A172 (cell line): ENCODE results near the gene C17orf114.
"Not testable (repeated sequence)": the region's sequence is repeated elsewhere in the genome, so short reads cannot be mapped to it uniquely, and the experiment has no call there.

Experiments used
- DNase-seq: peaks from one replicate; pipeline ENCODE4 v3.0.0-alpha.2; 2015; ENCODE audit warnings: low spot score

The C17orf114 gene

DNA sequence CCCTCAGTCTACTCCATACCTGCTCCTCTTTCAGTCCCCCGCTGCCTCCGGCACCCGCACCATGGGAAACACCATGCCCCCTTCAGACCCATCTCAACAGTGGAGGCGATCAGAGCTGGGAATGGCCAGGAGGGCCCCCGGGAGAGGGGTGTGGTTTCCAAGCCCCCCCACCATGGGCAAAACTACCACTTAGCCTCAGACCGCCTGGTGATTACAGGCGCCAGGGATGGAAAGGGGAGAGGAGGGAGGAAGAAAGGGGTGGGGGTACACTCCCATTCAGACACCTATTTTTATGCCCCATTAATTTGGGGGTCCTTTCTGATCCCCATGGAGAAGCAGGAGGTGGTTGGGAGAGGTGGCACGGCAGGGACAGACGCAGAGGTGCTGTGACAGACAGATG lies at the start of gene C17orf114:
Gene C17orf114 (minus strand): TSS at position 101 of the 400 bp plus-strand sequence.
- DNase-seq: no peak

DNA sequence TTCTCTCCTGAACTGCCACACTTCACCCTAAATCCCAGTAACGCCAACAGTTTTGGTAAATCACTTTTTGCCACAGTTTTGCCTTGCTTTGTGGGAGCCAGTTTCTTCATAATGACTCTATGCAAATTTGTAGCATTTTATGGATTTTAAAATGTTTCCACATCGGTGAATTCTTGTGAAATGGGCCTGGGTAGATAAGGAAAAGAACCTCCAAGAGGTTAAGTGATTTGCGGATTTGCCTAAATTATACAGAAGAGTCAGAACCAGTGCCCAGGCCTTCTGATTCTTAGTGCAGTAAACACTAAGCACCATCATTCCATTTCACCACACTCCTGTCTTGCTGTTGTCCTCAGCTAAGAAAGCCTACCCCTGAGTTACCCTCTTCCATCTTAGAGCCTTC lies 49.0 kb upstream of the C17orf114 start:
- no peak for DNase-seq

DNA sequence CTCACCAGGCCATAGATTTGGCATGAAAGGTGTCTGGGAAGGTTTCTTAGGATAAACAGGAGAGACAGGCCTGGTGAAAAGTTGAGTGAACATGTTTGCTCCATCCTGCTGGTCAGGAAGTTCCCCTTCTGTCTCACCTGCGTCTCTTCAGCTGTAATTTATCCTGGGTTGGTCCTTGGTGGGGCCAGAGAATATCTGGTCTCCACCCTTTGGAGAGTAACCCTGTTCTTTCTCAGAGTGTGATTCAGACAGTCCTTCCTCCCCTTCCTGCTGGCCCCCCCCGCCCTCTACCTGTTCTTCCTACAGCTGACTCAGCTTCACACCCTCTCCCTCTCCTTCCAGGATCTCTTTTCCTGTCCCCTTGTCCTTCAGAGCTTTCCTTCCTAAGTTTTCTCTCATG lies 48.1 kb upstream of the C17orf114 start:
- DNase-seq: peak; percentile 20

DNA sequence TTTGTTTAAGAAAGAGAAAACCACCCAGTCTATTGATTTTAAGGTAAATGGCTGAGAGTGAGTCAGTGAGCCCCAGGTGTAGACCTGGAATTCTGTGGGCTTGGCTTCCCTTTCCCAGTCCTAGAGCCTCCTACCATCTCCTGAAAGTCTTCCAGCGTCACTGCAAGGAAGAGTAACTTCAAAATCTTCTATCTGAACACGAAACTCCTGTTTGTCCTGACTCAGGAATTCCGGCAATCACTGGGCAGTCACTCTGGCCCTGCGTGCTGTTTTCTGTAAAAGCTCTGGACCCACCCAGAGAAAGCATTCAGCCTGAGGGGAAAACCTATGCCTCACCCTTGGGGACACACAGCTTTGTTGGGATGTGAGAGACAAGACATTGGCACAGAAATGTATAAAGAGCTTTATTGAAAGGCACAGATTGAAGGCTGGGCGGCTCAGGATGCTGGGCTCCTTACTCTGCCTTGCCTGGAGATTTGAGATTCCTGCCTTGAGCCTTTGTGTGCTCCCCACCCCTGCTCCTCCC lies 46.9 kb upstream of the C17orf114 start:
- no peak for DNase-seq

DNA sequence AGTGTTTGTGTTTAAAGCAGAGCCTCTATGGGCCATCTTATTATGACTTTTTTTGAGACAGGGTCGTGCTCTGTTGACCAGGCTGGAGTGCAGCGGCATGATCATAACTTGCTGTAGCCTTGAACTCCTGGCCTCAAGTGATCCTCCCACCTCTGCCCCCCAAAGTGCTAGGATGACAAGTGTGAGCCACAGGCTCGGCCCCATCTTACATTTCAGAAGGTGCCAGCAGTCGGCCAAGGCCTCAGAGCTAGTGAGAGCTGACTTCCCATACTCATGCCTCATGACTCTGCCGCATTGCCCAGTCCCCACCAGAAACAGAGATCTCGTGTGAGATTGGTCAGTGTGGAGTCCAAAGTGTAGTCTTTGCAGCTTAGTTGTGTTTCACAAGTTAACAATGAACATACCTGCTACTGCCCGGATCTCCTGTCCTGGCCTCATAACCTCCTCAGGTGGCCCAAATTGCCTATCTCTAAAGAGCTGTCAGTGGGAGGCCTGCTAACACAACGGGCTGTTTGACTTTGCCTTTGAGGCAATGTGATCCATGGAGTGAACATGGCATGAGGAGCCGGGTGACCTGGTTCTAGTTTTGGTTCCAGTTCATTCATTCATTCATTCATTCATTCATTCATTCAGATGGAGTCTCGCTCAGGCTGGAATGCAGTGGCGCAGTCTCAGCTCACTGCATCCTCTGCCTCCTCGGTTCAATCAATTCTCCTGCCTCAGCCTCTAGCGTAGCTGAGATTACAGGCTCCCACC lies 44.7 kb upstream of the C17orf114 start:
- DNase-seq: no peak

DNA sequence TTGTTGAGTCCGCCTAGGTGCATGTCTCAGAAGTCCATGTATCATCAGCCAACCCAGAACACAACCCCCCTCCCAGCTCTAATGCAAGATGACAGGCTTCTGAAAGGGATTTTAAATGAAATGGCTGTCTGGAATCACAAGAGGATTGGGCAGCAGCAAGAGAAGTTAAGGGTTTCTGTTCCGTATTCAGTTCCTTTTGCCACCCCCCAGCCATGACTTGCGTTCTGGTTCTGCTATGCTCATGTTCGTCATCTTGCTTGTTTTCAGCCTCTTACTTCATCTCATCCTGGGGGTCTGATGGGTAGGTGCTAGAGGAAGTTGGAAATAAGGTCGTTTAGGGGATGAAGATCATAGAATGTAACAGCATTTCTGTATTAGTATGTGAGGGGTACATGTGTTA lies 43.0 kb upstream of the C17orf114 start:
- DNase-seq: no peak

DNA sequence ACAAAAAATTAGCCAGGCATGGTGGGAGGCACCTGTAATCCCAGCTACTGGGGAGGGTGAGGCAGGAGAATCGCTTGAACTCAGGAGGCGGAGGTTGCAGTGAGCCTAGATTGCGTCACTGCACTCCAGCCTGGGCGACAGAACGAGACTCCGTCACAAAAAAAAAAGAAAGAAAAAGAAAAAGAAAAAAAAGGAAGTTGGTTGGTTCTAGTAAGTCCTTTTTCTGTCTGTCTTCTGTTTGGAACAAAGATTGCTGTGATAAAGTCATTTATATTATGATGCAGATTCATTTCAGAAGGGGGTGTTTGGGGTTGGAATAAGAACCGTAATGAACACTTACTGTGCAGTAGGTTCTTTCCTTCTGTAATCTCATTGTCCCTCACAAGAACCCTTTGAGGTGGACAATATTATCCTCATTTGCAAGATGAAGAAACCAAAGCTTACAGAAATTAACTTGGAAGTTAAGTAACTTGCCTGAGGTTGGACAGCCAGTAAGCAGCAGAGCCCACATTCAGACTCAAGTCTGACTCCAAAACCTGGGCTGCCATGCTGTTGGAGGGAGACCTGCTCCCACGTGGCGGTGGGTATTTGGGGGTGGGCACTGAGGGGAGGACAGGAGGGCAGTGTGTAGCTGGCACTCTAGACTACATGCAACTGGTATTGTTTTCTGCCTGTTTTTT lies 41.3 kb upstream of the C17orf114 start:
- DNase-seq: no peak

DNA sequence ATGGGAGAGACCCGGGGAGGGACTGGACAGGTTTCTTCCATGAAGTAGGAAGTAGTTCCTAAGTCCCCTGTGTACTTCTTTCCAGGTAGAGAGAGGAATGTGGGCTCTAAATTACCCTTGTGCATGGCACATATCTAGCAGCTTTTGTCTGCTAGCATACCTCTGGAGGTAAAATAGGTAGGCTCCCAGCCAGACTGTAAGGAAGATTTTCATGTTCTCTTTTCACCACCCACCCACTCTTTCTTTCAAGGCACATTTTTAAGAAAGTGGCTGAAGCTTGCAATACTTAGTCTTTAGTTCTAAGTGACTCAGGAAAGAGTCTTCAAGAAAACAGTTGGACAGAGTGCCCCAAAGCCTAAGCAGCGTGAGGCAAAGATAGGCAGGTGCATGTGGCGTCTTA lies 40.2 kb upstream of the C17orf114 start:
- DNase-seq: no peak

DNA sequence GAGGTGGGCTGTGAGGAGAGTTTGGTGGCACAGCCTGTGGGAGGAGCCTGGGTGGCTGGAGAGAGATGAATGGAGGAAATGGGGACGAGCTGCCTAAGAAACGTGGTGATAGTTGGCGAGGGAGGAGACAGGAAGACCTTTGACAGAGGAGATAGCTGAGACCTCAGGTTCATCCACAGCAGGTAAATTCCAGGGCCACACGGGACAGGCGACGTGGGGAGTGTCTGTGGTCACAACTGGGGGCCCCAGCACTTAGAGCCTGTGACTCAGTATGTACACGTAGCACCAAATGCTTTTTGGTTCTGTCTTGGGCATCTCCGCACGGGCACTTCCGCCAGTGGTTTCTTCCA lies 38.7 kb upstream of the C17orf114 start:
- no peak for DNase-seq

DNA sequence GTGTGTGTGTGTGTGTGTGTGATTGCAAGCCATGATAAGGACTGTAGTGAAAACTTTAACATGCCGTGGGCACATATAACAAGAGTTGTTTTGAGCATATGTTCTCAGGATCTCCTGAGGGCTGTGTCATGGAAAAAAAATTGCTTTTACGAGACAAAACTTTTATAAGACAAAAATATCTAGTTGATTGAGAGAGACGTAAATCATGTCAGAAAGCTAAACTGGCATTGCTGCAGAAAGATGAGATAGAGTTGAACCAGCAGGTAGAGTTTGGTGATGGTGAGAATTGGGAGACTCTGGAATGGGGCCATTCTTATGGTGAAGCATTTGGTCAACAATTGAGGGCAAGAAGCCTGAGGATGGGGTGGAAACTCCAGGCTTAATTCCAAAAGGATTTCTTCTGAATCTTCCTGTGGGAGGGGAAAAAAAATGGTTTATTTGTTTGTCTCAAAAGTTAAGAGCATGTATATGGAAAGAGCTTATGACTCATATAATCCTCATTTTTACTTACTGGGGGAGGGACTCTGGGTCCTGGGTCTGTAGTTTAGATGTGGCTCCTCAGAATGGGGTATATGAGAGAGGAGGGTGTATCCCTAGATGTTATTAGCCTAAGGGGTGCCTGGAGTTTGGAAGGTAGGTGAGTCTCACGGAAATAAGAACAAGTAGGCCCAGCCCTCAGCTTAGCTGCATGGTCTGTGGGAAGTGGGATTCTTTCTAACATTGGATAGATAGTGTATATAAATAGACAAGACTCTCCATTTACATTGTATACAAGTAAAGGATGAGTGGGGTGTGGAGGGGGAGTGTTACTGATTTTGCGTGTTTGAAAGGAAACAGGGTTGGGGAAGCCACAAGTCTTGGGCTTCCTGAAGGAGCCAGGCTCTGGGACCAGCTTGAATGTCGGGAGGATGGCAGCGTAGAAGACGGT lies 38.1 kb upstream of the C17orf114 start:
- DNase-seq: no peak

DNA sequence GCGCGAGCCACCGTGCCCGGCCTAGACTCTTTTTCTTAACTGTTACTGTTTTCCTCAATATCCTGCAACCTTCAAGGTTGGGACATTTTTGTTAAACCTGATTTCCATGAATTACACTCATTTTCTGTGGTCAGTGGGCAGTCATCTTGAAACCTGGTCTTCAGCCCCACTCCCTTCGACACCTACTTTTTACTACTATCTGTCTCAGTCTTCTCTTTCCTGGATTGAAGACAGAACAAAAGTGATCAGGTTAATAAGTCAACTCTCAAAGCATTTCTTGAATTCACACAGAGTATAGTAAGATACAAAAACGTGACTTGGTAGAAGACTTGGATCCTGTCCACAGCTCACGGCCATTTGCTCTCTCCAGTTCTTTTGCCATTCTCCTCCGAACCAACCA lies 37.1 kb upstream of the C17orf114 start:
- DNase-seq: no peak

DNA sequence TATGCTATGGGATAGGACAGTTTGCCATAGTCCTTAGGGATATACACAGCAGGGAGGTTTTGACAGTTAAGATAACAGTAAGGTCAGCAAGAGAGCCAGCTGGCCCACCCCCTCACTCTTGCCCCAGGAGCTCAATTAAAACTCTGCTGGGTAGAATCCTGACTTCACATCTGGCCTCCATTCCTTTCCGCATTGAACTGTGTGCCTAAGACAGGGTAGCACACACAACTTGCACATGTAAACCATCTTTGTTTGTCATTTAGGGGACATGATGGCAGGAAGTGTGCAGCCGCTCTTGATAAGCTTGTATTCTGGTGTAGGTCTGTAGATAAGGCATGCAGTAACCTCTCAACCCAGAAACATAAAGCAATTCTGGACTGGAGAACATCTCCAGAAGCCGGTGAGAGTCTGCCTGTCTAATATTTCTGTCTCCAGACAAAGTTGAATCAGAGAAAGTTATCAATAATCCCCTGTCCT lies 36.2 kb upstream of the C17orf114 start:
- DNase-seq: no peak

DNA sequence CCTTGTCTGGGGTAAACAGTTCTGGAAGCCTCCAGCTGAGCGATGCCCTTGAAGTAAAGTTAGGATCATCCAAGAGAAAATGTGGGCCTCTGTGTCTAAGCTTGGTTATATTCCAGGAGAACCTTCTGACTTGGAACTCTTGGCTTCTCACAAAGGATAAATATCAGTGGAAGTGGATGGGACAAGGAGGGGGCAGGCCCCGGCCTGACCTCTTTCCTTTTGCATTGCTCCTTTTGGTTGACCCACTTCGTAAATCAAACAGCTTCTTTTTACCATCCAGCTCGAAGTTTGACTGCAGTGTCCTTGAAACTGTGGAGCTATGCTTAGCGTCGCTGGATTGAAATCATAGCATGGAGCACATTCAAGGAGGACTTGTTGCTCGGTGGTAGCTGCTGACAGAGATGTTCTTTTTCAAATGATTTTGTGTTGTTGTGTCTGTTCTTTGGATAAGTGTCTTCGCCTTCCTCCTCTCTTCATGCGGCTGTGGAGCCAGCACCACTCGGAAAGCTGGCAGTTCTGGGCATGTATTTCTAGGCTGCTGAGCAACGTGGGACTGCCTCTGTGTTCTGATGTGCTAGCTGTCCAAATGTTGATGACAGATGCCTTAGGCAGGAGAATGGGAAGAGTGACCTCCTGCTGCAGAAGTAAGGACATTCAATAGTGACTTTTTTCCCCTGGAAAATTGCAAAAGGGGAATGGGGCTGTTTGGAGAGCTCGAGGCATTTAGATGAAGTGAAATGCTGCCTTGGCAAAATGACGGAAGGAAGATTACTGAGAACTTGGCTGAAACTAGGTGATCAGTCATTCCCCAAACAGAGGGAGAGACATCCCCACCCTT lies 35.6 kb upstream of the C17orf114 start:
- DNase-seq: no peak

DNA sequence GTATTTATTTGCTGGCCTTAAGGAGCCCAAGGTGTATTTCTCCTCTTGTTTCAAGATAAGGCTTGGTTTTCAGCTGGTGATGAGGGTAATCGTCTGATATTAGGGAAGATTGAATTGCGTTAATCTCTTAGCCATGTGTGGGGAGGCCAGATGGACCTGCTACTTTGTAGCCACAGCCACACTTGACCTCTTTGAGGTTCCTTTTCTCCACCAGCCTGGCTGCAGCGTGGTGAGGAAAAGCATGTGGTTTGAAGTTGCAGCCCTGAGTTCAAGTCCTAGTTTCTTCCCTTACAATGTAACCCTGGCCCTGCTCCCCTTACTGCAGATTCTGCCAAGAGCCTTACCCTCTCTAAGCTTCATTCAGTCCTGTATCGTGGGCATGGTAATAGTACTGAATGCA lies 34.1 kb upstream of the C17orf114 start:
- DNase-seq: no peak

DNA sequence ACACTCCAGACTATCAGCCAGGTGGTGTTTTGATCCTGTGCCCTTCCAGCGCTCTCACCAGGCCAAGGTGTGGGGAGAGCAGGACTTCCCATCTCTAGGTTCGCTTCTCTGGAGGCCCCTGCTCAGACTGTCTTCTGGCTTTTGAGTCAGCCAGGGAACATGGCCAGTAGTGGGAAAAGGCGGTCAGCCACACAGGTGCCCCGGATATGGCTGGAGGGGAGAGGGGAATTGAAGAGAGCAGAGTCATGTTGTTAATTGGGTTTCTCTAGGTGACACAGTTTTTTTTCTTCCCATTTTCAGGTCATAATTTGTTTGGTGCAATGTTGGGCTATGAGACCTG lies 32.5 kb upstream of the C17orf114 start:
- no peak for DNase-seq

DNA sequence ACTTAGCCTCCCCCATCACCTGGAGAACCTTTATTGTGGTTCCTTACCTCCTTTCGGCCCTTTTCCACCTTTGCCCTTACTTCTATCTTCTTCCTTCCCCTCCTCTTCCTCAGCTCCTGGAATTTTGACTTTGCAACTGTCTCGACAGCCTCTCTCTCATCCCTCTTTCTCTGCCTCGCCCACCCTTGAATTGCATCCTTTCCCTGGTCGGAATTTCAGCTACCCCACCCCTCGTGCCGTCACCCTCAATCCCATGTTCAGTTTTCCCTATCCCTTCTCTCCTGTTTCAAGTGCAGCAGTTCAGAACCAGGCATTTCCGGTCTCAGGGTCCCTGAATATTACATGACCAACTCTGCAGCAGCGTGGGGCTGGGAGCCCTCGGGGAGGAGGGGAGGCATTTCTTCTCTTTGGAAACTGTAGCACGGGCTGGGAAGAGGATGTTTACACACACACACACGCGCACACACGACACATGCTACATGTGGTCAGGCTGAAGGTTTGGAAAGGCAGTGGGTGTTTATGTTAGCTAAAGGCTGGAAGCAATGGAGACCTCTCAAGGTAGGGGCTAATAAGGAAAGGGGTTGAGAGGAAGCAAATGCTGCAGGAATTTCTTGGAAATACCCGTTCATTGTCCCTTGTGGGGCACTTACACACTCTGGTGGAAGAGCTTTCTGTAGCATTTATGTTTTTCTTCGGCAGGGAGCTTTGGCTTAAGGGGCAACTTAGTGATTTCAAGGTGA lies 32.0 kb upstream of the C17orf114 start:
- DNase-seq: peak; percentile 34

DNA sequence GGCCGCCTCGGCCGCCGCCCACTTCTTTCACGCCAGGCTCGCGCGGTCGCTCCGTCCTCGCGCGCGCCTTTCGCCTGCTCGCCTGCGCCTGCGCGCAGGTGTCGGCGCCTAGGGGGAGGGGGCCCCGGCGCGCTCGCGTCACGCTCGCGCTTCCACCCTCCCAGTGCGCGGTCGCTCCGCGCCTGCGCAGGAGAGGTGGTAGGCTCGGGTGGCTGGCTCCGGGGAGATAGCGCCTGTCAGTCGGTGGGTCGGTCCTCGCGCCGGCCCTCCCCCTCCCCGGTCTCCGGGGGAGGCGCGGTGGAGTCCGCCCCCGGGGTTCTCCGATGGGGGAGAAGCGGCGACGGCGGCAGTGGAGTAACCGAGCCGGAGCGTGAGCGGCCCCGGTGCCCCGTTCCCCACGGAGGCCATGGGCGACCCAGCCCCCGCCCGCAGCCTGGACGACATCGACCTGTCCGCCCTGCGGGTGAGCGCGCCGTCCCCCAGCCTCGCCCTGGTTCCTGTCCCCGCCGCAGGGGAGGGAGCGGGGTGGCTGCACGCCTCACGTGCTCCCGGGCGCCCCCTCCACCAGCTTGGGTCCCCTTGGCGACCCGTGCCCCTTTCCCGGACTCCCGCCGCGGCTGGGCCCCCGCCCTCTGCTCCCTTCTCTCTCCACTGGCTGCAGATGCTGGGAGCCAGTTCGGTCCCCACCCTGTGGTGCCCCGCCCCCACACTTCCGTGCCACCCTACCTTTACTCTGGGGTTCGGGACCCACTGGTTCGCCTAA lies 31.2 kb upstream of the C17orf114 start, which contains the start of gene MINK1:
Gene MINK1 (plus strand): TSS at position 163 of the 763 bp plus-strand sequence. CDS start 244 bp downstream, at position 407.
- DNase-seq: peak; percentile 82

DNA sequence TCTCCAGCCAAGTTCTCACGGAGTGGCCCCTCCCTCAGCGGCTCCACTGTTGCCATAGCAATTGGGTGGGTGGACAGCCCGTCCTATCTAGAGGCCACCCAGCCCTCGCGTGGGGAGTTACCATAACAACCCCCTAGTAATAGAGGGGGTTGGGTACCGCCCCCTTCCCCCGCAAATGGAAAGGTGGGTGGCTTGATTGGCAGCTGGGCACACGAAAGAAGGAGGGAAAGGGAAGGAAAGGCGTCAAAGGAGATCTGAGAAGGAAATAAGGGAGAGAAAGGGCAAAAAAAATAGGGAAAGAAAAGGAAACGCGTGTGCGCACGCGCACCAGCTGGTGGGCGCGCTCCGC lies 30.7 kb upstream of the C17orf114 start:
- not testable (repeated sequence) for DNase-seq

DNA sequence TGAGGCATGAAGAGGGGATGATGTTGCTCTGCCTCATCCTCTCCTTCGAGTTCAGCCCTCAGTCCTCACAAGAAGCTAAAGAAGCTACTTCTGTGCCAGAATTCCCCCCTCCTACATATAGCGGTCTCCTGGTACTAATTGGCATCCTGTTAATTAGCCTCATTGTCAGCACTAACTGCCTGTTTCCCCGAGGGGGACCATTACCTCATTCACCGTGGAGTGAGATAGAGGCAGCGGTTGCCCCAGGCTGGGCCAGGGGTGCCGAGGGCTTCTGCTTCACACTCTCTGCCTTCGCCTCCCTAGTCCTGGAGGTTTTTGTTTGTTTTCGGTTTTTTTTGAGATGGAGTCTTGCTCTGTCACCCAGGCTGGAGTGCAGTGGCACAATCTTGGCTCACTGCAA lies 25.3 kb upstream of the C17orf114 start:
- no peak for DNase-seq
